Thymus (tissue), 11 donors: Measurements from ENCODE around the gene RCOR1. TPM values are rescaled to one million over a fixed set of nuclear protein-coding genes. Genes with fewer than 3 reads are reported as not detected.

Source experiments
- DNase-seq, 9 donors: peaks; one replicate each; pipeline ENCODE4 v3.0.0-alpha.2; 2013; ENCODE audit warnings: low spot score in 9 of 9, low read depth in 6 of 9, missing footprints in 1 of 9
- H3K27ac ChIP-seq, 2 donors: one replicate each; pipeline ENCODE4 v1.5.1; 2013; ENCODE audit warnings: control low read depth in 1 of 2, low read depth in 1 of 2, low read length in 1 of 2, mild to moderate bottlenecking in 1 of 2, moderate library complexity in 1 of 2
- H3K27me3 ChIP-seq, 2 donors: one replicate each; pipeline ENCODE4 v1.5.1; 2013; ENCODE audit warnings: low read length in 1 of 2; ENCODE audit not compliant: control insufficient read depth in 2 of 2, insufficient read depth in 1 of 2
- H3K36me3 ChIP-seq, 2 donors: one replicate each; pipeline ENCODE4 v1.5.1; 2013; ENCODE audit warnings: low read length in 1 of 2, mild to moderate bottlenecking in 1 of 2, moderate library complexity in 1 of 2; ENCODE audit not compliant: control insufficient read depth in 2 of 2, insufficient read depth in 2 of 2
- H3K4me1 ChIP-seq, 2 donors: one replicate each; pipeline ENCODE4 v1.5.1; 2013; ENCODE audit warnings: low read length in 2 of 2; ENCODE audit not compliant: control insufficient read depth in 2 of 2, insufficient read depth in 2 of 2
- H3K4me3 ChIP-seq, 2 donors: one replicate each; pipeline ENCODE4 v1.5.1; 2013; ENCODE audit warnings: low read length in 2 of 2, control low read depth in 1 of 2, mild to moderate bottlenecking in 1 of 2
- H3K9me3 ChIP-seq, 2 donors: one replicate each; pipeline ENCODE4 v1.5.1; 2013; ENCODE audit warnings: low read length in 1 of 2, mild to moderate bottlenecking in 1 of 2; ENCODE audit not compliant: control insufficient read depth in 2 of 2, insufficient read depth in 1 of 2
- WGBS: extraction: QIAGEN DNeasy Blood & Tissue Kit; methylation state at CpG from one replicate; pipeline ENCODE4 v1.1.7; 2013; 5-methylcytosine and 5-hydroxymethylcytosine counted together
- polyA plus RNA-seq: library from polyadenylated mRNA; stranded (reverse); fragments of 200-250 nt; gene quantifications from one replicate; pipeline ENCODE4 v1.2.3, GENCODE V29; 2013
- total RNA-seq: library from RNA; stranded (reverse); fragments of 120-200 nt; gene quantifications from one replicate; pipeline ENCODE4 v1.2.4, GENCODE V29; 2013
- donor health status: healthy.

The RCOR1 gene
- total and polyA plus RNA-seq, 2 donors = 9.2 to 9.7 TPM

DNA sequence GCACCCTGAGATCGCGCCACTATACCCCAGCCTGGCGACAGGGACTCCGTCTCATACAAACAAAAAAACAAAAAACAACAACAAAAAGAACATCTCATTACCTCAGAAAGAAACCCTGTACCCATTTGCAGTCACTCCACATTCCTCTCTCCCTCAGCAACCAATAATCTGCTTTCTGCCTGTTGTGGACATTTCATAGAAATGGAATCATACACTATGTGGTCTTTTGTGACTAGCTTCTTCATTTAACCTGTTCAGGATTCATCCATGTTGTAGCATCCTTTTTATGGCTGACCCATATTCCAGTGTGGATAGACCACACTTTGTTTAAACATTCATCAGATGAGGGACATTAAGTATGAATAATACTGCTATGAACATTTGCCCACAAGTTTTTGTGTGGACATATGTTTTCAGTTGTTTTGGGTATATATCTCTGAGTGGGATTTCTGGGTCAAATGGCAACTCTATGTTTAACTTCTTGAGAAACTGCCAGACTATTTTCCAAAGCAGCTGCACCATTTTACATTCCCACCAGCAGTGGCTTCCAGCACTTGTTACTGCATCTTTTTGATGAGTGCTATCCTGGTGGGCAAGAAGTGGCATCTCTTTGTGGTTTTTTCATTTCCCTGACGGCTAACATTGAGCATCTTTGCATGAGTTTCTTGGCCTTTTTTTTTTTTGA lies 5.9 kb upstream of the RCOR1 start:
- Histone ChIP-seq H3K4me3 (no peak overlapping the region), H3K4me1 (peaks cover 3 to 9% of the 10 kb centered on the region in 2 donors), H3K36me3 (no peaks in the 10 kb centered on the region), H3K27ac (no peak overlapping the region), H3K27me3 (no peaks in the 10 kb centered on the region), H3K9me3 (no peaks in the 10 kb centered on the region)
- 81% methylated on average over 5 of the region's 5 CpGs for WGBS
- no peak for DNase-seq

DNA sequence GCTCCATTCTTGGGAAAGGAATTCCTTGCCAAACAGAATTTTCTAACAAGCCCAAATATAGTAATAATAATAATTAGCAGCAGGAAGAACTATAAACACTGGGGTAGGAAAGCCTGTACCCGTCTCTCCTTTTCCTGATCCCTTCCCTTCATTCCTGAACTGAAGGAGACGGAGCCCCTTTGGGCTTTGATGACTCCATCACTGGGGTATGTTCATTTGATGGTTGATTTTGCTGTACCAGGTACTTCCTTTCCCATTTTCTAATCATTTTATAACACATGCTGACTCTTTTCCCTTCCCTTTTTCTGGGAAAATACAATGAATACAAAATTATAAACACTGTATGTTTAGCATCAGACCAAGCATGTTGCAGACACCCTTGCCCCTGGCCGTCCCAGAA lies 3.6 kb upstream of the RCOR1 start:
- 95% methylated on average over 3 of the region's 3 CpGs for WGBS
- Histone ChIP-seq H3K9me3 (no peaks in the 10 kb centered on the region), H3K4me3 (no peak overlapping the region), H3K4me1 (peaks cover 3 to 9% of the 10 kb centered on the region in 2 donors), H3K27me3 (no peaks in the 10 kb centered on the region), H3K27ac (no peak overlapping the region), H3K36me3 (no peaks in the 10 kb centered on the region)
- no peak for DNase-seq

DNA sequence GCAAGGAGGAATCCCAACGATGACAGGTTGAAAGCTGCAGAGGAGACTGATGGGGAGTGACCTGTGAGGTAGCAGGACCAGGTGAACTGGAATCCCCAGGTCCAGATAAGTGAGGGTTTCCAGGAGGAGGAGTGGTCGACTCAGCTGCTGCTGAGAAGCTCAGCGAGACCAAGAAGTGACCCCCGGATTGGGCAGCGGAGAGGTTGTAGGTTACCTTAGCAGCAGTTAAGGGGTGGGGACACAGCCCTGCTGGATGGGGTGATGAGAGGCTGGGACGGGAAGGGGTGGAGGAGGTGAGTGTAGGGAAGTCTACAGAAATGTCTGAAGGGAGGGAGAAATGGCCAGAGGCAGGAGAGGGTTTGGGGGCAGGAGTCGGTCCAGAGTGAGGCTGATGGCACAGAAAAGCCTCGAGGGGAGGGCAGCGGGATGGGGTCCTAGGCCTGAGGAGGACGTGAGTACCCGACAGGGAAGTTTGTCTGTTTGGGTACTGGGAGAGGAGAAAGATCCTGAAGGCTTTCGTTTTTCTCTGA lies 2.6 kb upstream of the RCOR1 start:
- WGBS = 95% methylated on average over 12 of the region's 12 CpGs
- H3K27ac ChIP-seq = no peak overlapping the region
- no peaks in the 10 kb centered on the region for H3K27me3 ChIP-seq
- H3K9me3 ChIP-seq = no peaks in the 10 kb centered on the region
- no peak overlapping the region for H3K4me3 ChIP-seq
- no peaks in the 10 kb centered on the region for H3K36me3 ChIP-seq
- DNase-seq = no peak
- H3K4me1 ChIP-seq = peaks cover 6 to 9% of the 10 kb centered on the region in 2 donors

DNA sequence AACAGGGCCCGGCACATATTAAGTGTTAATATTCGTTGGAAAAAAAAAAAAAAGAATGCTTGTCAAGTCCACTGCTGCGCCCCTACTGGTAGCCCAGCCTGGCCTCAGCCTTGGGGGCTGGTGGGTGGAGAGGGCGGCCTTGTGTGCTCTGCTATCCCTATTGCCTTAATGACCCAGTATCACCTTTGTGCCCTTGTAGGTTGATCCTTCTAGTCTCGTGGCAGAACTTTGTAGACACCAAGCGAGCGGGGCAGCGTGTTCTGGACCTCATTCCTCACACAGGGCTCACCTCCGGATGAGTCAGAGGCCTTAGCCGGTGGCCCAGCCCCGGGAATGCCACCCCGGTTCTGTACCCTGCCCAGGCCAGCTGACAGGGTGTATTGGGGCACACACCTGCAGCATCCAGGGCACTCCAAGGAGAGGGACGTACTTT lies 1.8 kb upstream of the RCOR1 start:
- H3K27me3 ChIP-seq = no peaks in the 10 kb centered on the region
- peaks cover 9 to 11% of the 10 kb centered on the region in 2 donors for H3K4me1 ChIP-seq
- WGBS = 86% methylated on average over 13 of the region's 13 CpGs
- H3K4me3 ChIP-seq = no peak overlapping the region
- DNase-seq = no peak
- H3K36me3 ChIP-seq = no peaks in the 10 kb centered on the region
- H3K27ac ChIP-seq = peak overlapping the region in 1 of 2 donors; percentile 33
- H3K9me3 ChIP-seq = no peaks in the 10 kb centered on the region

DNA sequence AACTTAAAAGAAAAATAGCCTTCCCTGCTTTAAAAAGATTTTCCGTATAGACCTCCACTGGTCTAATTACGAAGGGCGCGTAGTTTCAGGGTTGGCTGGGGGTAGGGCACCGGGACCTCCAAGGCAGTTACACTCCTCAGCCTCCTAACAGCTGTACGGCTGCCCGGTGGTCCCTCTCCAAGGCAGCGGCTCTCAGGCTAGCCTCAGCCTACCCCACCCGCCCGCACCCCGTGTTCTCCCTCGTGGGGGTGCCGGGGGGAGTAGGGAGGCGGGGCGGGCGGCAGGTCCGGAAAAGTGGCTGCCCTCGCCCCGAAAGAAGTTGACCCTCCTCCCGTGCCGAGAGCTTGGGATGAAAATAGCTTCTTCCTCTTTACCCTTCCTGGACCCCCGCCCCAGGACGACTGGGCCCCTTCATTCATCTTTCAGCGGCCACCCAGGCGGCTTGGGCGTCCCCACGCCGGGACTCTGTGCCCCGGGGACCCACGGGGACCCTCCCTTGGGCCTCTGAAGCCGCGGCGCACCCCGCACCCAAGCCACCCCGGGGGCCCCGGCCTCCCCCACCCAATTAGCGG lies 991 bp upstream of the RCOR1 start:
- Histone ChIP-seq H3K27me3 (no peaks in the 10 kb centered on the region), H3K36me3 (peaks cover 0 to 2% of the 10 kb centered on the region in 2 donors), H3K9me3 (no peaks in the 10 kb centered on the region), H3K4me3 (peak overlapping the region; percentile 70 to 92), H3K27ac (peak overlapping the region; percentile 96 to 98), H3K4me1 (peaks cover 9 to 11% of the 10 kb centered on the region in 2 donors)
- DNase-seq = peak in 3 of 9 donors; percentile 30 to 63 (median 34)
- under 1% methylated on average over 37 of the region's 37 CpGs for WGBS

DNA sequence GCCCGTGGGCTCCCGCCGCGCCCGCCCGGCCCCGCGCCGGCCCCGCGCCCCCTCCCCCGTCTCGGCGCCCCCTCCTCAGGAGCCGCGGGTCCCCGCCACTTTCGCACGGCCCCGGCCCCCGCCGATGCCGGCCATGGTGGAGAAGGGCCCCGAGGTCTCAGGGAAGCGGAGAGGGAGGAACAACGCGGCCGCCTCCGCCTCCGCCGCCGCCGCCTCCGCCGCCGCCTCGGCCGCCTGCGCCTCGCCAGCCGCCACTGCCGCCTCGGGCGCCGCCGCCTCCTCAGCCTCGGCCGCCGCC lies 263 bp downstream of the RCOR1 start:
- peak overlapping the region; percentile 59 to 92 for H3K4me3 ChIP-seq
- H3K9me3 ChIP-seq = no peaks in the 10 kb centered on the region
- under 1% methylated on average over 49 of the region's 49 CpGs for WGBS
- H3K4me1 ChIP-seq = peaks cover 9 to 11% of the 10 kb centered on the region in 2 donors
- DNase-seq = no peak
- peaks cover 0 to 2% of the 10 kb centered on the region in 2 donors for H3K36me3 ChIP-seq
- no peaks in the 10 kb centered on the region for H3K27me3 ChIP-seq
- H3K27ac ChIP-seq = peak overlapping the region; percentile 78 to 98

DNA sequence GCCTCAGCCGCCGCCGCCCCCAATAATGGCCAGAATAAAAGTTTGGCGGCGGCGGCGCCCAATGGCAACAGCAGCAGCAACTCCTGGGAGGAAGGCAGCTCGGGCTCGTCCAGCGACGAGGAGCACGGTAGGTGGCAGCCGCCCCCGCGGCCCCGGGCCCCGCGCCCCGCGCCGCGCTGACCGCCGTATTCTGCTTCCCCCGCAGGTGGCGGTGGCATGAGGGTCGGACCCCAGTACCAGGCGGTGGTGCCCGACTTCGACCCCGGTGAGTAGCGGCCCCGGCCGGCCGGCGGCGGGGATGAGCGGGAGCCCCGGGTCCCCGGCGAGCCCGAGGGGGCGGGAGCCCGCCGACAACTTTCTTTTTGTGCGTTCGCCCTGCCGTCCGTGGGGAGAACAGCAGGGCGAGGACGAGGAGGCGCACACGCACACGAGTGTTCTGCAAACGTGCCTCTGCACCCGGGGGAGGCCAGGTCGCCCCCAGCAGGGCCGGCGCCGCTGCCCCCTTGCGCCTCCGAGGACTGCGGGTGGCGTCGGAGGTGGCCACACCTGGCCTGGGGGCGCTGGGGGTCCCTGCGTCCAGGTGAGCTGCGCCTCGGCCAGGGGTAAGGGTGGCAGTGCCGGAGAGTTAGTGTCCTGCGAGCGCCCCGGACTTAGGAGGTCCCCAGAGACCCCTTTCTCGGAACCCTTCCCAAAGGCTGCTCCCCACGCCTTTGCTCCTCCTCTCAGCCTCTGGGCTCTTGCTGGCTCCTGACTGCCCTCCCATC lies 794 bp downstream of the RCOR1 start:
- Histone ChIP-seq H3K4me1 (peaks cover 9 to 11% of the 10 kb centered on the region in 2 donors), H3K27ac (peak overlapping the region; percentile 72 to 98), H3K36me3 (peaks cover 0 to 2% of the 10 kb centered on the region in 2 donors), H3K27me3 (no peaks in the 10 kb centered on the region), H3K9me3 (no peaks in the 10 kb centered on the region), H3K4me3 (peak overlapping the region; percentile 59 to 92)
- DNase-seq = peak in 4 of 9 donors; percentile 40 to 75 (median 56)
- WGBS = under 1% methylated on average over 75 of the region's 75 CpGs

DNA sequence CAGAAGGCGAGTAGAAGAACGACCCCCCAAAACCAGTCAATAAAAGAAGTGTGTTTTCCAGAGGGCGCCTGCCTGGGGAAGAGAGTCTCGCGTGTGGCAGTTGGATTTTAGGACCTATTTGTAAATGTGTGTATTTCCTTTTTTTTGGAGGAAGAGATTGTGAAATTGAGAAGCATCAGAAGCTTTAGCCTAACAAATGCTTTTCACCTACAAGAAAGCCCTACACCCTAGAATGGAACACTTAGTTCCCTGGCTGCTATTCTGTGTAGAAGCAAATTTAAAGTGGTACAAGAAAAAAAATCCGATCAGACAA lies 1.3 kb downstream of the RCOR1 start:
- Histone ChIP-seq H3K4me1 (peaks cover 9 to 11% of the 10 kb centered on the region in 2 donors), H3K27ac (peak overlapping the region in 1 of 2 donors; percentile 49), H3K4me3 (peak overlapping the region; percentile 59 to 92), H3K9me3 (no peaks in the 10 kb centered on the region), H3K27me3 (no peaks in the 10 kb centered on the region), H3K36me3 (peaks cover 0 to 2% of the 10 kb centered on the region in 2 donors)
- 2% methylated on average over 6 of the region's 6 CpGs for WGBS
- DNase-seq = peak in 2 of 9 donors; percentile 21 to 41
